GM18867 (cell line): Measurements from ENCODE around the gene KCNN4.
"Not testable (repeated sequence)": the region's sequence is repeated elsewhere in the genome, so short reads cannot be mapped to it uniquely, and the experiment has no call there.

Source experiments
- ATAC-seq: cut with Tn5 transposase; IDR thresholded peaks from one replicate; pipeline ENCODE4 v1.9.1; 2021; ENCODE audit warnings: mild to moderate bottlenecking, moderate library complexity; ENCODE audit not compliant: unreplicated experiment

KCNN4 gene

GRCh38 chr19:43775299-43775890 lies 5.4 kb downstream of the KCNN4 start:
- no peak for ATAC-seq

DNA sequence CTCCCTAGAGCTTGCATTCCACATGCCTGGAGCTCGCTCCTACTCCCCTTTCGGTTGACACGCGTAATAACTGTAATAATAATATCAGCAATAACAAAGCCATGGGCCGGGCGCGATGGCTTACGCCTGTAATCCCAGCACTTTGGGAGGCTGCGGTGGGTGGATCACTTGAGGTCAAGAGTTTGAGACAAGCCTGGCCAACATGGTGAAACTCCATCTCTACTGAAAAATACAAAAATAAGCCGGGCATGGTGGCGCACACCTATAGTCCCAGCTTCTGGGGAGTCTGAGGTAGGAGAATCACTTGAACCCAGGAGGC lies 5.9 kb downstream of the KCNN4 start:
- ATAC-seq = not testable (repeated sequence)

- ATAC-seq = no peak
Measured at GRCh38 chr19:43774103-43774939, 6.5 kb downstream of the KCNN4 start.

- ATAC-seq = no peak
Measured at GRCh38 chr19:43773725-43774102, 7.1 kb downstream of the KCNN4 start.

DNA sequence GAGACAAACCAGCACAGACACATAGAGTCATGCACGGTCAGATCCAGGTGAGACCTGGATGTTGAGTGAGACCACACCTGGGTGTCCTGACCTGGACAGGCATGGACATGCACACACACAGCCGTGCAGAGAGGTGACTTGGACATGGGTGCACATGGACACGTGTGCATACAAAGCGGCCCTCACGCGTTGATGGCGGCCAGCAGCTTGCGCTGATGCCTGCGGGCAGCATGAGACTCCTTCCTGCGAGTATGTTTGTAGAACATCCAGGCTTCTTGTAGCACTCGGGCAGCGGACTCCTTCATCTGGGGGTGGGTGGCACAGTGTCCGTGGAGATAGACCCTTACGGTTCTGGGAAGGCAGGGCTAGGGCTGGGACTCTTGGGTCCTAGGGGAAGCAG lies 11.5 kb downstream of the KCNN4 start:
- ATAC-seq = no peak

GRCh38 chr19:43768273-43769050 lies 12.3 kb downstream of the KCNN4 start:
- no peak for ATAC-seq

- no peak for ATAC-seq
Measured at GRCh38 chr19:43767818-43768217, 13.0 kb downstream of the KCNN4 start.

DNA sequence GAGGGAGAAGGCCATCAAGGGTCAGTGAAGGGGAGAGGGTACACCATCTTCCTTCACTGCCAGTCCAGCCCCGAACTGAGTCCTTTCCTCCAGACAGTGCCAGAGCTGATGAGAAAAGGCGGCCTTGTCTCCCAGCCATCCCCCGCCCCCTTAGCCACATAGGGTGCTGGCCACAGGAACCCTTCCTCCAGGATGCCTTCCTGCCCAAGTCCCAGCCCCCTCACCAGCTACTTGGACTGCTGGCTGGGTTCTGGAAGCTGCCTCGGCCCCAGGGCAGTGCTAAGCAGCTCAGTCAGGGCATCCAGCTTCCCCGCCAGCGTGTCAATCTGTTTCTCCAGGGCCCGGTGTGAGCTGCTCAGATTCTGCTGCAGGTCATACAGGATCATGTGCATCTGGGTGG lies 13.5 kb downstream of the KCNN4 start:
- ATAC-seq = no peak

GRCh38 chr19:43766755-43767043 lies 14.1 kb downstream of the KCNN4 start:
- no peak for ATAC-seq

DNA sequence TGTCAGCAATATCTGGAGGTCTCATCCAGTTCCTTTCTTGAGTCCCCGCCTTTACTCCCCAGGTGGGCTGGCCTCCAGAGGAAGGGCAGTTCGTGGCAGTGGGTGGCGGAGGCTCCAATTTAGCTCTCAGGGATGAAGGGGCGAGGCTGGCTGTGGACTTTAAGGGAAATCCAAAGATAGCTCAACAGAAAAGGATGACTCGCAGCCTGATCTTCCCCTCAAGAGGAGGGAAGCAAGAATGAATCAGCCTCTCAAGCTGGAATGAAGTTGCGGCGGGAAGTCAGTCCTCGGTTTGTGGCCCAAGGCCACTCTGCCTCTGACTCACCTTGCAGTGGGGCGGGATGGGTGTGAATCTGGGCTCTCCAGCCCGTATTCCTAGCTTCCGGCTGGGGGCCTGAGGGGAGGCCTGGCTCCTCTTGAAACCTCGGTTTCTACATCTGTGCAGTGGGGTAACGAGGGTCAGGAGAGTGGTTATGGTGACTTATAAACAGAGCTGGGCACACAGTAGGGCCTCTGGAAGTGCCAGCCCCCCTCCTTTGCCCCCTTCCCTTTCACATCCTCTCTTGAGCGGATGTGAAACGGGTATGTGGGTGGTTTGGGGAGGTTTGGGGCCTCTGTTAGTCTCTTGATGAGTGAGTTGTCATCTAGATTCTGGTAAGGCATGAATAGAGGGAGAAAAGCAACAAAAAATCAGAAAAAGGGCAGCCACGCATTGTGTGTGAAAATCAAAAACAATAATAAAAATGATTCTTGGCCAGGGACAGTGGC lies 15.5 kb downstream of the KCNN4 start:
- ATAC-seq = peak; percentile 70

GRCh38 chr19:43764684-43765083 lies 16.1 kb downstream of the KCNN4 start:
- ATAC-seq = not testable (repeated sequence)

DNA sequence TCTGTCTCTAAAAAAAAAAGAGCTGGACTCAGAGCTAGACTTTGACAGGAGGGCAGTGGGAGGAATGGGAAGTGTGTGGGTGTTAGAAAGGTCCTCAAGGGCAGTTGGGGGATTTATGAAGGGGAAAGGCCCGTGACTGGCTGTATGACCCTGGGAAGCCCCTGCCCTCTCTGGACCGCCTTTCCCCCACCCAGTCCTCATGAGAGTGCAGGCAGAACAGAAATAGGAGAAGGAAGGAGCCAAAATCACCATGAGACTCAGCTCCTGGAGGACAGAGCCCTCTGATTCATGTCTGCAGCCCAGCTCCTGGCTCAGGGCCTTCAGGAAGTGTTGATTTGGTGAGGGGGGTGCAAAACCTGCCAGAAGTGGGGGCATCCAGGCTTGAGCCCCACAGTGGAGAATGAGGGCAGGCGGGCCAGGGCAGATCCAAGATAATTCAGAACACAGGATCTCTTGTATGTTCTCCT lies 17.3 kb downstream of the KCNN4 start:
- no peak for ATAC-seq

DNA sequence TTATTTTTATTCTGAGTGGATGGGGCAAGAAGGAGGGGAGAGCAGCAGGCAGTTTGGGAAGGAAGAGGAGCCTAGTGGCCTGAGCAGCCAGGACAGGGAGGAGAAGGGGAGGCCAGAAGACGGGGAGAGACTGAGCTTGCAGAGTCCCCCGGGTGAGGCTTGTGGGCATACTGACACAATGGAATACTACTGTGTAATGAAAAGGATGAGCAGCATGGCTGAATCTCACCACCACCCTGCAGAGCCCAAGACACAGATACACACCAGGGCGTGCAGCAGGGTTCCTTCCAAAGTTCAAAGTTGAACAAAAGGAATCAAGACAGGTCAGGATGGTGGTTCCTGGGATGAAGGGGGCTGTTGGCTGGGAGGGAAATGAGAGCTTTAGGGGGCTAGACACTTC lies 18.0 kb downstream of the KCNN4 start:
- ATAC-seq = no peak

DNA sequence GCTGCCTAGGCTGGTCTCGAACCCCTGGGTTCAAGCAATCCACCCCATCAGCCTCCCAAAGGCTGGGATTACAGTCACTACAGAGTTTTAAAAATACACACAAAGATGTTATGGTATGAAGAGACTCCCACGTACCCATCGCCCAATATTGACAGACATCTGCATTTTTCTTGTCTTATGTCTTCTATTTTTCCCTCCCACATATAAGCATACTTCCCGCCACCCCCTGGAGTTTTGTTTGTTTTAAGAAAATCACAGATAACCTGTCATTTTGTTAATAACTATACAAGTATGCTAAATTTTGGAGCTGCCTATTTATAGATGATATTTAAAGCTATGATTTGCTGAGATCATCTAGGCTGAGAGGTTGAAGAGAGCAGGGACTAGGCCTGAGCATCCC lies 19.8 kb downstream of the KCNN4 start:
- no peak for ATAC-seq

- ATAC-seq = no peak
Measured at GRCh38 chr19:43759515-43759914, 21.3 kb downstream of the KCNN4 start.

DNA sequence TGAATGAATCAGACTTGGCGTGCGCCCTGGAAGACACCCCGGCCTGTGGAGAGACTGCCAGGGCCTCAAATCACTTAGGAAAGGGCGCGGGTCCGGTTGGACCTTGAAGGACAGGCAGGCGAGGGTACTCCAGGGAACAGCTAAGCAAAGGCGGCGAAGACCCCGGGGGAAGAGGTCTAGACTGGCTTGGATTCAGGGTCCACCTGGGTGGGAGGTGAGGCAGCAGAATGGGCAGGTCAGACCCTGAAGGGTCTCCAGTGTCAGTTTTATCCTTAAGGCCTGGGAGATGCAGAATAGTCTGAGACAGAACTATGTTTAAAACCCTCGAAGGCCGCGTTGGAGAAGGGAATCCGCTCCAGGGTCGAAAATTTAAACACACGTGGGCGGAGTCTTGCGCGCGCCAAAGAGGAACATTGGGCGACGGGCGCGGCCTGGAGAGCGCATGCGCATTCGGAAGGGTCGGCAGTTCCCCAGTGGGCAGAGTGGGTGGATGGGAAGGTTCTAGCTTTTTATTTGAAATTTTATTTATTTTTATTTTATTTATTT lies 25.4 kb downstream of the KCNN4 start:
- no peak for ATAC-seq

DNA sequence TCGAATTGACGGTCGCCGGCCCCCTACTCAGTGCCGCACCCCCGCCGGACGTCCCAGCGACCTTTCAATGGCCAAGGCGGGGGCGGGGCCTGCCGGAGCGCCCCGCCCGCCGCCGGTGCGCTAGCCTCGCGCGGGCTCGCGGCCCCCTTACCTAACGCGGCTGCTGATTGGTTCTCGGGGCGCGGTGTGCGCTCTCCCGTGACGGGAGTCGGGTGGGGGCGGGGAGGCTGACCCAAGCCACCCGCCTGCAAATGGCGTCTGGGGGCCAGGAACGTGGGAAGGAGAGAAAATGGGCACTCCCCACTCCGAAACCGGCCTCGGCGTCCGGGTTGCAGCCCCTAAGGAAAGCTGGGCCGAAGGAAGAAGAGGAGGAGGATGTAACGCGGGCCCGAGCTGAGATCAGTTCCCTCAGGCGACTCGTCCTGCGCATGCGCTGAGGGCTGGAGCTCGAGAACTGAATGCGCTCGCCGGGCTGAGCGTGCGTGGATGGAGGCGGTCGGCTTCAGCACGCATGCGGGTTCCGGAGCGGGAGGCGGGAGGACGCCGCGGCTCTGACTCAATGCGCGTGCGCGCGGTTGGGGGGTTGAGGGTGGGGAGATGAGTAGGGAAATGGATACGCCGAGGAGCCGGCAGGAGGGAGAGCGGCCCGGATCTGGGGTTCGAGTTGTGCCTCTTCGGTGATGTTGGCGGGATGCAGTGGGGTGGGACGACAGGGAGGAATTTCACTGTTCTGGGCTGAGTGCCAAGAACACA lies 26.1 kb downstream of the KCNN4 start, which contains the start of gene SMG9:
TSS of gene SMG9 (minus strand) at position 460 of the 753 bp plus-strand sequence. CDS start 4,221 bp downstream, outside the sequence.
- peak; percentile 68 for ATAC-seq

- ATAC-seq = no peak
Measured at GRCh38 chr19:43754253-43754502, 26.6 kb downstream of the KCNN4 start.

GRCh38 chr19:43752287-43752875 lies 28.4 kb downstream of the KCNN4 start:
- no peak for ATAC-seq
